ENCODE data around the gene RNPS1.
A peak's percentile ranks its signal among the peaks of the same experiment; 100 is the strongest.

The RNPS1 gene

DNA sequence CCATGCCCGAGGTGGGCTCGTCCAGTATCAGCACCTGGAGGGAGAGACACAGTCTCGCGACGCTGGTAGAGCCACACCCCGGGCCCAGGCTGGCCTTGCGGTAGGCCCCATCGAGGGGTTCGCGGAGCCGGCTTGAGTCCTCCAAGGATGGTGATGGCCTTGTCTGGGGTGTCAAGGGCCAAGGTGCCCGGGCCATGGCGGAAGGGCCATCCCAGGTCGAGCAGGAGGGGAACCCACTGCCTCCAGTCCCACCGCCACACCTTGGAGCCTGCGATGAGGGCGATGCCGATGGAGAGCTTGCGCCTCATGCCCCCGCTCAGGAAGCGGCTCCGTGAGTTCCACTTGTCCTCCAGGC, 29.6 kb upstream of the RNPS1 start:
- DNase-seq, result no peak
- no peaks in the 10 kb centered on the region for H3K9me3 ChIP-seq (ENCODE audit: insufficient read depth, low read length, severe bottlenecking)
- no peaks in the 10 kb centered on the region for H3K79me2 ChIP-seq (ENCODE audit: insufficient read depth, low read length)
- no peak overlapping the region for H3K9ac ChIP-seq (ENCODE audit: low read depth, low read length)
- H3K4me2 ChIP-seq (ENCODE audit: insufficient read depth, low read length), result no peak overlapping the region
- H4K20me1 ChIP-seq (ENCODE audit: insufficient read depth, low read length), result no peaks in the 10 kb centered on the region
- H3K36me3 ChIP-seq (ENCODE audit: insufficient read depth, low read length), result no peaks in the 10 kb centered on the region
- H3K4me3 ChIP-seq (ENCODE audit: low read depth in 1 of 2, low read length in 2 of 2), result no peak overlapping the region
- no peak overlapping the region for H2AFZ ChIP-seq (ENCODE audit: low read depth, low read length)
- TF ChIP-seq EZH2 (IDR thresholded peaks at IDR 0.05; ENCODE audit: borderline replicate concordance, low read depth, low read length, severe bottlenecking), result no peak
- TF ChIP-seq, protein P1, sequence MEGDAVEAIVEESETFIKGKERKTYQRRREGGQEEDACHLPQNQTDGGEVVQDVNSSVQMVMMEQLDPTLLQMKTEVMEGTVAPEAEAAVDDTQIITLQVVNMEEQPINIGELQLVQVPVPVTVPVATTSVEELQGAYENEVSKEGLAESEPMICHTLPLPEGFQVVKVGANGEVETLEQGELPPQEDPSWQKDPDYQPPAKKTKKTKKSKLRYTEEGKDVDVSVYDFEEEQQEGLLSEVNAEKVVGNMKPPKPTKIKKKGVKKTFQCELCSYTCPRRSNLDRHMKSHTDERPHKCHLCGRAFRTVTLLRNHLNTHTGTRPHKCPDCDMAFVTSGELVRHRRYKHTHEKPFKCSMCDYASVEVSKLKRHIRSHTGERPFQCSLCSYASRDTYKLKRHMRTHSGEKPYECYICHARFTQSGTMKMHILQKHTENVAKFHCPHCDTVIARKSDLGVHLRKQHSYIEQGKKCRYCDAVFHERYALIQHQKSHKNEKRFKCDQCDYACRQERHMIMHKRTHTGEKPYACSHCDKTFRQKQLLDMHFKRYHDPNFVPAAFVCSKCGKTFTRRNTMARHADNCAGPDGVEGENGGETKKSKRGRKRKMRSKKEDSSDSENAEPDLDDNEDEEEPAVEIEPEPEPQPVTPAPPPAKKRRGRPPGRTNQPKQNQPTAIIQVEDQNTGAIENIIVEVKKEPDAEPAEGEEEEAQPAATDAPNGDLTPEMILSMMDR (IDR thresholded peaks at IDR 0.05; ENCODE audit: borderline replicate concordance, extremely low read depth, low read length, poor library complexity, severe bottlenecking), result no peak
- H3K27ac ChIP-seq (ENCODE audit: low read length), result no peak overlapping the region
- H3K4me1 ChIP-seq (ENCODE audit: insufficient read depth, low read length), result peaks cover 9% of the 10 kb centered on the region
- H3K27me3 ChIP-seq (ENCODE audit: insufficient read depth, low read length, poor library complexity), result no peaks in the 10 kb centered on the region
- ATAC-seq (ENCODE audit: insufficient read depth, low read depth), result no peak

DNA sequence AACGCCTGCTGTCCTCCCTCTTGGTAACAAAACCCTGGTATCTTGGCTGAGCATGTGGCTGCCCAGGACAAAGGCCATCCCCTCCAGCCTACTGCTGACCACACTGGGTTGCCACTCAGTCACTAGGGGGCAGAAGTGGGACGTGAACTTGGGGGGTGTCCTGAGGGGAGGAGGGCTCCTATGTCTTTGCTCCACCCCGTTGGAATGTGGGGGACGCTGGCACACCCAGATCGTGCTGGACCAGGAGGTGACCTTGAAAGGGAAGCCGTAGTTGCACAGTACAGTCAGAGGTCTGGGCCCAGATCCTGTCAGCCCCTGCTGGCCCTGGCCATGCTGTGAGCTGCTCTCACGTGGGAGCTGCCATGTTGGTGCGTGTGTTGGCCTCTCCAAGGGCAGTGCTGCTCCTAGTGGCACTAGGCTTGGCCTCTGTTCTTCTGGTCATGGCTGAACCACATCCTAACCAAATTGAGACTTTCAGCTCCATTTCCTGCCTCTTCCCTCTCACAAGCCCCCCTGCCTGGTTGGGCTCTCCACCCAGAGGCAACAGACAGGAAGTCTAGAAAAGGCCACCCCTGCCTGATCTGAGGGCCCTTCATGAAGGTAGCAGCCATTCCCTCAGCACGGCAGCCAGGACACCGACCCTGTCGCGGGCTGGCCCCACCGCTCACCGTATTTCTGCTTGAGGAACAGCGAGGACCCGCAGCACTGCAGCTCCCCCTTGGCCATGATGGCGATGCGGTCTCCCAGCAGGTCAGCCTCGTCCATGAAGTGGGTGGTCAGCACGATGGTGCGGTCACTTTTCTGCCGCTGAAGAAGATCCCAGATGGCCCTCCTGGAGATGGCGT, 29.0 kb upstream of the RNPS1 start:
- H3K79me2 ChIP-seq (ENCODE audit: insufficient read depth, low read length), result no peaks in the 10 kb centered on the region
- H3K27ac ChIP-seq (ENCODE audit: low read length), result peak overlapping the region; percentile 60
- DNase-seq, result peak; percentile 58
- H3K4me3 ChIP-seq (ENCODE audit: low read depth in 1 of 2, low read length in 2 of 2), result no peak overlapping the region
- TF ChIP-seq EZH2 (IDR thresholded peaks at IDR 0.05; ENCODE audit: borderline replicate concordance, low read depth, low read length, severe bottlenecking), result no peak
- TF ChIP-seq, protein P1 (IDR thresholded peaks at IDR 0.05; ENCODE audit: borderline replicate concordance, extremely low read depth, low read length, poor library complexity, severe bottlenecking), result peak; percentile 56
- H3K4me2 ChIP-seq (ENCODE audit: insufficient read depth, low read length), result no peak overlapping the region
- no peak overlapping the region for H3K9ac ChIP-seq (ENCODE audit: low read depth, low read length)
- ATAC-seq (ENCODE audit: insufficient read depth, low read depth), result peak; percentile 81
- no peaks in the 10 kb centered on the region for H3K27me3 ChIP-seq (ENCODE audit: insufficient read depth, low read length, poor library complexity)
- H3K36me3 ChIP-seq (ENCODE audit: insufficient read depth, low read length), result no peaks in the 10 kb centered on the region
- H4K20me1 ChIP-seq (ENCODE audit: insufficient read depth, low read length), result no peaks in the 10 kb centered on the region
- no peaks in the 10 kb centered on the region for H3K9me3 ChIP-seq (ENCODE audit: insufficient read depth, low read length, severe bottlenecking)
- H2AFZ ChIP-seq (ENCODE audit: low read depth, low read length), result peak overlapping the region; percentile 58; the same call in 1 of the 2 replicates
- H3K4me1 ChIP-seq (ENCODE audit: insufficient read depth, low read length), result peaks cover 9% of the 10 kb centered on the region

DNA sequence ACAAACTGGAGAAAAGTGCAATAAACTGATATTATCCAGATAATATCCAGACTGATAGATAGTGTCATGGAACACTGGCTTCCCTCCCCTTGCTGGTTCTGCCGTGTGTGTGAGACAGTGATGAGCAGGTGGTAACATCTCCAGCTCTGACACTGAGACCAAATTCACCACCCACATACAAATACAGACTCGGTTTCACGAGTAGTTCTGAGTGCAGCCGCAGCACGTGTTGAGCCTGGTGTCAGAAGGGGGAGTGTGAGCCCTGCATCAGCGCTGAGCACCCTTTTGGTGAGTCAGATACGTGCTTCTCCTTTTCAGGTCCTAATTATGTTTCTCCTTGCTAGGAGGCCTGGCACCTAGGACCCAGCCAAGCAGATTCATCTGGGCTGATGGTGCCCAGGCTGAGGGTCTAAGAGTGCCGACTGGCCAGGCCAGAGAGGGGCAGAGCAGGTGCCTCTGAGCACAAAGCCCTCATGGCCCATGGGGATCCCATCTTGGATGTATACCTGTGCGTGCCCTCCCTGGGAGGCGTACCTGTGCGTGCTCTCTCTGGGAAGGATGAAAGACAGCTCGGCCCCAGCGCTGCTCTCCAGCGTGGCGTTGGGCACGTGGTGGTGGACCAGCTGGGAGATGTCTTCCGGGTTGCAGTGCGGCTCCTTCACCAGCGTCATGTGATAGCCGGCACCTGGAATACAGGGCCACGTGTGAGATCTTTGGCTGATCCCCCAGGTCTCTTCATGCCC, 27.3 kb upstream of the RNPS1 start:
- H4K20me1 ChIP-seq (ENCODE audit: insufficient read depth, low read length), result no peaks in the 10 kb centered on the region
- no peaks in the 10 kb centered on the region for H3K9me3 ChIP-seq (ENCODE audit: insufficient read depth, low read length, severe bottlenecking)
- H3K36me3 ChIP-seq (ENCODE audit: insufficient read depth, low read length), result no peaks in the 10 kb centered on the region
- H3K79me2 ChIP-seq (ENCODE audit: insufficient read depth, low read length), result no peaks in the 10 kb centered on the region
- peaks cover 9% of the 10 kb centered on the region for H3K4me1 ChIP-seq (ENCODE audit: insufficient read depth, low read length)
- ATAC-seq (ENCODE audit: insufficient read depth, low read depth) (no peak), DNase-seq (no peak)
- H3K27ac ChIP-seq (ENCODE audit: low read length), result no peak overlapping the region
- no peak overlapping the region for H3K4me3 ChIP-seq (ENCODE audit: low read depth in 1 of 2, low read length in 2 of 2)
- no peaks in the 10 kb centered on the region for H3K27me3 ChIP-seq (ENCODE audit: insufficient read depth, low read length, poor library complexity)
- no peak overlapping the region for H3K4me2 ChIP-seq (ENCODE audit: insufficient read depth, low read length)
- H2AFZ ChIP-seq (ENCODE audit: low read depth, low read length), result no peak overlapping the region
- H3K9ac ChIP-seq (ENCODE audit: low read depth, low read length), result no peak overlapping the region
- TF ChIP-seq EZH2 (IDR thresholded peaks at IDR 0.05; ENCODE audit: borderline replicate concordance, low read depth, low read length, severe bottlenecking), result no peak
- TF ChIP-seq, protein P1 (IDR thresholded peaks at IDR 0.05; ENCODE audit: borderline replicate concordance, extremely low read depth, low read length, poor library complexity, severe bottlenecking), result no peak

Measured in DND-41 (cell line).